Mesenchymal stem cell (in vitro differentiated cells and primary cell): ENCODE results near the gene DUSP21.

Experiments
- DNase-seq: peaks from one replicate; pipeline ENCODE4 v3.0.0-alpha.2; 2013
- H2AFZ ChIP-seq: one replicate; pipeline ENCODE4 v1.6.1; 2013; ENCODE audit warnings: low read depth, mild to moderate bottlenecking, control low read depth, inconsistent platforms, low read length, moderate library complexity
- H2AK5ac ChIP-seq: 2 replicates; pipeline ENCODE4 v1.6.1; 2013; ENCODE audit warnings: low read length, moderate library complexity, mild to moderate bottlenecking, inconsistent platforms; ENCODE audit not compliant: severe bottlenecking
- H2BK120ac ChIP-seq: one replicate; pipeline ENCODE4 v1.6.1; 2013; ENCODE audit warnings: low read depth, mild to moderate bottlenecking, inconsistent platforms, low read length, moderate library complexity
- H2BK12ac ChIP-seq, 2 experiments: one replicate each; pipeline ENCODE4 v1.6.1; 2013; ENCODE audit warnings: inconsistent platforms in 2 of 2, low read length in 2 of 2, mild to moderate bottlenecking in 2 of 2, moderate library complexity in 2 of 2, control low read depth in 1 of 2
- H2BK15ac ChIP-seq: one replicate; pipeline ENCODE4 v1.6.1; 2013; ENCODE audit warnings: mild to moderate bottlenecking, low read depth, inconsistent platforms; ENCODE audit not compliant: poor library complexity, severe bottlenecking
- H2BK5ac ChIP-seq: 2 replicates; pipeline ENCODE4 v1.6.1; 2013; ENCODE audit warnings: low read depth, mild to moderate bottlenecking, low read length, control low read depth, inconsistent platforms; ENCODE audit not compliant: poor library complexity, severe bottlenecking
- H3K14ac ChIP-seq, 2 experiments: one replicate each; pipeline ENCODE4 v1.6.1; 2013; ENCODE audit warnings: inconsistent platforms in 2 of 2, low read length in 2 of 2, control low read depth in 1 of 2, mild to moderate bottlenecking in 1 of 2, moderate library complexity in 1 of 2
- H3K18ac ChIP-seq, 2 experiments: one replicate each; pipeline ENCODE4 v1.6.1; 2013; ENCODE audit warnings: inconsistent platforms in 2 of 2, low read length in 2 of 2, control low read depth in 1 of 2, low read depth in 1 of 2, mild to moderate bottlenecking in 1 of 2
- H3K23ac ChIP-seq, 2 experiments: one replicate each; pipeline ENCODE4 v1.6.1; 2013; ENCODE audit warnings: inconsistent platforms in 2 of 2, low read length in 2 of 2, mild to moderate bottlenecking in 2 of 2, moderate library complexity in 2 of 2, control low read depth in 1 of 2
- H3K27ac ChIP-seq: 2 replicates; pipeline ENCODE4 v1.5.1; 2013; ENCODE audit warnings: mild to moderate bottlenecking, moderate library complexity, low read length, control low read depth, inconsistent platforms; ENCODE audit not compliant: poor library complexity, severe bottlenecking
- H3K27me3 ChIP-seq, 2 experiments: 2 replicates each; pipeline versions ENCODE4 v1.6.1 to v1.7.0; 2013; ENCODE audit warnings: low read length in 2 of 2, mild to moderate bottlenecking in 2 of 2, moderate library complexity in 2 of 2, control low read depth in 1 of 2, inconsistent platforms in 1 of 2; ENCODE audit not compliant: control insufficient read depth in 1 of 2, insufficient read depth in 1 of 2
- H3K36me3 ChIP-seq, 2 experiments: 2 replicates each; pipeline versions ENCODE4 v1.6.1 to v1.7.0; 2013; ENCODE audit warnings: low read length in 2 of 2, control low read depth in 1 of 2, inconsistent platforms in 1 of 2, low read depth in 1 of 2, mild to moderate bottlenecking in 1 of 2; ENCODE audit not compliant: insufficient read depth in 2 of 2, control insufficient read depth in 1 of 2
- H3K4ac ChIP-seq, 2 experiments: one replicate each; pipeline ENCODE4 v1.6.1; 2013; ENCODE audit warnings: inconsistent platforms in 2 of 2, low read length in 2 of 2, mild to moderate bottlenecking in 2 of 2, moderate library complexity in 2 of 2, control low read depth in 1 of 2, low read depth in 1 of 2
- H3K4me1 ChIP-seq: 2 replicates; pipeline ENCODE4 v1.6.1; 2013; ENCODE audit warnings: low read depth, low read length, control low read depth; ENCODE audit not compliant: control insufficient read depth, insufficient read depth
- H3K4me2 ChIP-seq: 2 replicates; pipeline ENCODE4 v1.6.1; 2013; ENCODE audit warnings: low read length, mild to moderate bottlenecking, inconsistent platforms; ENCODE audit not compliant: poor library complexity, severe bottlenecking
- H3K4me3 ChIP-seq, 2 experiments: 2 replicates each; pipeline versions ENCODE4 v1.5.1 to v1.7.0; 2013; ENCODE audit warnings: low read length in 2 of 2, mild to moderate bottlenecking in 2 of 2, control low read depth in 1 of 2, low read depth in 1 of 2; ENCODE audit not compliant: insufficient read depth in 1 of 2
- H3K79me1 ChIP-seq: replicated peaks from 2 replicates; pipeline ENCODE4 v1.6.1; 2013; ENCODE audit warnings: mild to moderate bottlenecking, control low read depth, low read length, inconsistent platforms; ENCODE audit not compliant: poor library complexity, severe bottlenecking
- H3K9ac ChIP-seq: 2 replicates; pipeline ENCODE4 v1.7.0; 2013; ENCODE audit warnings: mild to moderate bottlenecking, low read length, moderate library complexity
- H3K9me3 ChIP-seq: 2 replicates; pipeline ENCODE4 v1.7.0; 2013; ENCODE audit warnings: mild to moderate bottlenecking, low read length; ENCODE audit not compliant: control insufficient read depth
- H4K8ac ChIP-seq: one replicate; pipeline ENCODE4 v1.6.1; 2013; ENCODE audit warnings: inconsistent platforms, mild to moderate bottlenecking, low read length, moderate library complexity
- H4K91ac ChIP-seq: one replicate; pipeline ENCODE4 v1.6.1; 2013; ENCODE audit warnings: mild to moderate bottlenecking, low read length, inconsistent platforms
- WGBS: methylation state at CpG from one replicate; pipeline ENCODE4 v1.1.7; 2013; ENCODE audit warnings: mixed read lengths; 5-methylcytosine and 5-hydroxymethylcytosine counted together

Gene DUSP21

DNA sequence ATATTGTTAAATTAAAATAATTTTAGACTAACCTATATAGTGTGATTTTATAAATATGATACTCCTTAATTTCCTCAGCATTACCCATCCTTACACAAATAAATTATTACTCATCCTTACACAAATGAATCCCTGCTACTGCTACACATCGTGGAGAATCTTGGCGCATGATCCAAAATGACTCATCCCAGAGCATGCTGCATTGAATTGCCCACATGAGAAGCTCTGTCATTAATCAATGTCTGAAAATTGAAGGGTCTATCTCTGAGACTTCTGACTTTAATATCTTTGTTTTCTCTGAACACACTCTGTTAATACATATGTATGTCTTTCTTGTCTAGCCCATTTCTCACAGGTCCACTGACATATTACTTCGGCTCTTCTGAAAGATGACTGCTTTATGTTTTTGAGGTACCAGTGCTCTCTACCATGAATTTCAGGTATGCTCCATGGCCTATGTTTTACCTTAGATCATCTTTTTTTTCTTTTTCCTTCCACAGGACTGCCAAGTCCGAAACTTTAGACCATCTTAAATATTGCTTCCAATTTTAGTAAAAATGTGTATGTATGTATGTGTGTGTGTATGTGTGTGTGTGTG lies 15.7 kb upstream of the DUSP21 start:
- Histone ChIP-seq H3K4me1 (no peaks in the 10 kb centered on the region), H3K14ac (no peak overlapping the region), H3K27ac (no peak overlapping the region), H4K91ac (no peak overlapping the region), H3K9ac (no peak overlapping the region), H3K9me3 (no peaks in the 10 kb centered on the region), H2BK5ac (no peak overlapping the region), H2AK5ac (no peak overlapping the region), H3K23ac (no peak overlapping the region), H2BK120ac (no peak overlapping the region), H3K36me3 (no peaks in the 10 kb centered on the region), H4K8ac (no peak overlapping the region), H3K27me3 (peaks cover 0 to 7% of the 10 kb centered on the region in 2 experiments), H3K4me3 (no peak overlapping the region), H3K18ac (no peak overlapping the region), H2BK15ac (no peak overlapping the region), H3K4ac (no peak overlapping the region), H3K79me1 (no peaks in the 10 kb centered on the region), H3K4me2 (no peak overlapping the region), H2BK12ac (no peak overlapping the region), H2AFZ (no peak overlapping the region)
- WGBS, result 53% methylated on average over 3 of the region's 4 CpGs
- DNase-seq, result peak; percentile 44

DNA sequence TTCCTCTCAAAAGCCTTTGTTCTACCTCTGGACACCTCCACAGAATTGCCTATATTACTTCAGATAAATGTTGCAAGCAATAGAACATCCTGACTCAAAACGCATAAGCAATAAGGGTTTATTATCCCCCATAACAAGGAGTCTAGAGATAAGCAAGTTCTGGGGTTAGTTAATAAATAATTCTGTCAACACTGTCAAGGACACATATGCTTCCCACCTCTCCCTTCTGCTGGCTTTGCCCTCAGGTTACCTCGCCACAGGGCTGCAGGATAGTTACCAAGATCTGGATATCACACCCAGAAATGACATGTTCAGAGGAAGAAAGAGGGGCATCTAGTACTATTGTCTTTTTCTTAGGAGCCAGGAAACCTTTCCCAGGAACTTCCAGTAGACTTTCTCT lies 14.0 kb upstream of the DUSP21 start:
- Histone ChIP-seq H3K18ac (no peak overlapping the region), H2BK15ac (no peak overlapping the region), H3K27me3 (peaks cover 0 to 7% of the 10 kb centered on the region in 2 experiments), H3K79me1 (no peaks in the 10 kb centered on the region), H3K4me3 (no peak overlapping the region), H3K27ac (no peak overlapping the region), H3K14ac (no peak overlapping the region), H3K4me2 (no peak overlapping the region), H3K4ac (no peak overlapping the region), H2BK120ac (no peak overlapping the region), H3K4me1 (no peaks in the 10 kb centered on the region), H3K9ac (no peak overlapping the region), H3K9me3 (no peaks in the 10 kb centered on the region), H2BK12ac (no peak overlapping the region), H3K23ac (no peak overlapping the region), H2AFZ (no peak overlapping the region), H2AK5ac (no peak overlapping the region), H4K8ac (no peak overlapping the region), H4K91ac (no peak overlapping the region), H3K36me3 (no peaks in the 10 kb centered on the region), H2BK5ac (no peak overlapping the region)
- WGBS, result no CpG with 5 or more reads among the region's 2 CpGs
- no peak for DNase-seq

DNA sequence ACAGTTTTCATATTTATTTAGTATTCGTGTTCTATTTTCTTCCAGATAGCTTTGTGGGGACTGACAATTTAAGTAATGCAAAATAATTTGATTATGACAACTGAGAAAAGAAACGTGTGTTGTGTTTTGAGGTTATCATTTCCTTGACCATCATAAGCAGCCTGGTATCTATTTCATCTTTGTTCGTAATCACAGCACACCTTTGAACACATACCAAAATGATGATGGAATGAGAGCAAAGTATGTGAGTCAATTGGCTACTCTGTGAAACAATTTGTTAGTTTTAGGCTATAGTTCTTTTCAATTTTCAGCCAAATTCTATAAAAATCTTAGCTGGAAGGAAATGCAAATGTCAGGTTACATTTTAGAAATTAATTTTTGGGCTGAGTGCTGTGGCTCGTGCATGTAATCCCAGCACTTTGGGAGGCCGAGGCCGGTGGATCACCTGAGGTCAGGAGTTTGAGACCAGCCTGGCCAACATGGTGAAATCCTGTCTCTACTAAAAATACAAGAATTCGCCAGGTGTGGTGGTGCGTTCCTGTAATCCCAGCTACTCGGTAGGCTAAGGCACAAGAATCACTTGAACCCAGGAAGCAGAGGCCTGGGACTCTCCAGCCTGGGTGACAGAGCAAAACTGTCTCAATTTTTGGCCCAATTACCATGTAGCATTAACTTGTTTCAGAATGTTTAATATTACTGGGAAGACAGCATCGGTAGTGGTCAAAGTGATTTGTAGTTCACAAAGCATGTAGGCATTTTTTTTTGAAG lies 1.1 kb upstream of the DUSP21 start:
- Histone ChIP-seq H2AK5ac (no peak overlapping the region), H3K9ac (no peak overlapping the region), H2BK15ac (no peak overlapping the region), H3K4me2 (no peak overlapping the region), H3K27me3 (no peaks in the 10 kb centered on the region), H3K9me3 (no peaks in the 10 kb centered on the region), H3K14ac (no peak overlapping the region), H3K4me3 (no peak overlapping the region), H4K8ac (no peak overlapping the region), H3K36me3 (no peaks in the 10 kb centered on the region), H2BK12ac (no peak overlapping the region), H3K18ac (no peak overlapping the region), H3K23ac (no peak overlapping the region), H3K79me1 (no peaks in the 10 kb centered on the region), H2AFZ (no peak overlapping the region), H3K27ac (no peak overlapping the region), H2BK120ac (no peak overlapping the region), H2BK5ac (no peak overlapping the region), H3K4me1 (no peaks in the 10 kb centered on the region), H3K4ac (no peak overlapping the region), H4K91ac (no peak overlapping the region)
- 96% methylated on average over 7 of the region's 10 CpGs for WGBS
- DNase-seq, result no peak

DNA sequence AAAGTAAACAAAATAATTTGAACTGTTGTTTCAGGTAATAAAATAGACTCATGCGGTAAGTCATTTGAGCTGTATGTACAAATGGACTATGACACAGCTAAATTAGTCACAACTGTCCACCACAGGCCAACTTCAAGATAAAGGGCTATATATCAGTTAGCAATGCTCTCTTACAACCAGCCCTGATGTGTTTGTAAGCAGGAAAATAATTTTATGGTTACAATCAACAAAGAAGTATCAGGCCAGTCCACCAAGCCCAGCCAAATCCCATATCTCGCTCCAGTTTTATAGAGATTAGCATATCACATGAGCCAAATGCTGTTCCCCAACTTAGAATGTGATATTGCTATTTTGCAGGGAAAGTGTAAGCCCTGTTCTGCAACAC lies 511 bp upstream of the DUSP21 start:
- Histone ChIP-seq H3K79me1 (no peaks in the 10 kb centered on the region), H2BK15ac (no peak overlapping the region), H3K27me3 (no peaks in the 10 kb centered on the region), H3K23ac (no peak overlapping the region), H4K91ac (no peak overlapping the region), H4K8ac (no peak overlapping the region), H3K4me1 (no peaks in the 10 kb centered on the region), H2AFZ (no peak overlapping the region), H3K18ac (no peak overlapping the region), H3K9ac (no peak overlapping the region), H2BK12ac (no peak overlapping the region), H3K27ac (no peak overlapping the region), H3K36me3 (no peaks in the 10 kb centered on the region), H3K4ac (no peak overlapping the region), H2AK5ac (no peak overlapping the region), H3K14ac (no peak overlapping the region), H2BK5ac (no peak overlapping the region), H3K9me3 (no peaks in the 10 kb centered on the region), H2BK120ac (no peak overlapping the region), H3K4me2 (no peak overlapping the region), H3K4me3 (no peak overlapping the region)
- no CpG with 5 or more reads among the region's 2 CpGs for WGBS
- no peak for DNase-seq
